Measurements from ENCODE around the gene FSIP2.
A peak's percentile ranks its signal among the peaks of the same experiment; 100 is the strongest.

FSIP2 gene, protein sequence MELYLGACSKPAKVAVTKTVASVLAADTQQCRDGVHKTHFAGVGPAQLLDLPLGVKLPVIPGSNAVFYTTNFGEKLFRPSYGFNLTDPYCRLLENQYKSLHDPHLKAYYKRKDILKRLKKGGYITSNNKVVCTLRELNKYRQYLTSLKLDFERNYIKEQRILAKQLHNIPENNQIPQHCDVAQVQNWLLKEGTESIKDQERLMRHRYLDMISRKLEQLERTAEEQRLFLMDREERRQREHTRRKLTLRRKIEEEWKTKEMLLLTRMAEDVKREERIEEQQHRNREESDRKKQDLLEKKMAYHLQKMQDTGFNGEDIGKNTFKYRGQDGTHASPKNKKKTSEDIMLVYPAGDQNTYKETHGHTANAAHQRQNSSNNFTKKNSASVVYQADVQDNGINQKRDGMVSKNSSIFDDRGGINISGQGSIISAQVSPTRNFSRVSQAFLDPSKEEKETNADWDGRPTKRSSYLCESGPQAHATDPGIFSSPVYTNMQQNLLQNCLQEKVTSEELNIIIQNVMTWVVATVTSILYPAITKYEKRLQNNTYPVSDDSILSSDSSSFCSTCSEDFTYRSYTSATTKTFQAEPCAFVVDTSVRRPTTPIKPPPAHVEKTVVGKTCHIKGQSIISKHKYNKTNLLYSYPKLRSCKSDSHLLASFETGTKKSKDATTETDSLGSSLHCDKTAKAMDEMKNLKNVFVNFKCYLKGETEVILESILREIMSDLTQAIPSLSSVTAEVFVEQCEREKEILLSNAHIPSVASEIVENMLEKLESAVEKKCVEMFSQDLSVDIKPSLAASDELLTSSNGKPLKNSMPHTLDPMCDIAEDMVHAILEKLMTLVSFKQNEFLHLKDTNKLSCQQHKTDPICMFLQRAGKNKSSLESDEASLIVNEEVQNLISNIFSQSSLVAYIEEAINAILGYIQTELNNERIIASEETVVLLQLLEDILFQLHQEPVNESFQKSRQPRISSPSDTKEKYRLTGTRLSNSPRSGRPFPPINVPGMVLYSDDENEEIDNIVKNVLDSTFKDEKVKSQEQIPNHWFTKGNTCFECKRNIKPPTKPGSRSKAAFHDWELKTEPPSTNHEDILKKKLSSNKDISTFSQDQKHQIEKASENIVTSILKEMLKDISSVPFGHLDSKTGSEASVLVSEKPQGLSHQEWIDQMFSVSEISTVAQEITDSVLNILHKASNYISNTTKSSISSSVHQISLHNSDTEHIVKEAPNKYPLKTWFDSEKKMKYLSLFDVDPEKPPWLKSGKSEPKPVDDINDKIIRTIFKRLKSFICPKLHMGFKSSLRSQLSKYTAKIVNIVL (N-terminal part only)

DNA sequence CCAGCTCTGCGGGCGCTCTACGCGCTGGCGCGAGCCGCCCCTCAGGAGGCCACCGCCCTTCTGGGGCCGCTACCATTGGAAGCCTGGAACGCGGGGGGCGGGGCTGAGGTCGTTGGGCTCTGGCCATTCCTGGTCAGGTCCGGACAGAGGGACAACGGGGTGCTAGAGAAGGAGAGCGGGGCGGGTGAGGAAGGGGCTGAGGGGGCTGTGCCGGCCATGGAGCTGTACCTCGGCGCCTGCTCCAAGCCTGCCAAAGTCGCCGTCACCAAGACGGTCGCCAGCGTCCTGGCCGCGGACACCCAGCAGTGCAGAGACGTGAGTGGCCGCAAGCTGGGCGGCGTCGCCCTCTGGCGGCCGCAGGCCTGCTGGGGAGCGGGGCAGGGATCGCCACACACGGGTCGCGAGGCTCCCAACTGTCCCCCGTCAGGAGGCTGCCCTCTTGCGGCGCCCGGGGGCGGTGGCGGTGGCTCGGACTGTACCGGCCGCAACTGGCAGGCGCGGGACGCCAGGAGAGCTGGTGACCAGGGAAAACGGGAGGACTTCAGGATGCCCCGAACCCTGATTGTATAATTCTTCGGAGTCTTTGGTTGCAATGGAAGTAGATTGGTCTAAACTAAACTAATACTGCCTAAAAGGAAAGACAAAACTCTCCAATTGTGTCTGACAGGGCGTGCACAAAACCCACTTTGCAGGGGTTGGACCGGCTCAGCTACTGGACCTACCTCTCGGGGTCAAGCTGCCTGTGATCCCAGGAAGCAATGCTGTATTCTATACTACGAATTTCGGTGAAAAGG lies at the start of gene FSIP2:
TSS of gene FSIP2 (plus strand) at position 126 of the 794 bp plus-strand sequence. CDS start at position 217, 91 bp downstream.
- FAIRE-seq = no peak

DNA sequence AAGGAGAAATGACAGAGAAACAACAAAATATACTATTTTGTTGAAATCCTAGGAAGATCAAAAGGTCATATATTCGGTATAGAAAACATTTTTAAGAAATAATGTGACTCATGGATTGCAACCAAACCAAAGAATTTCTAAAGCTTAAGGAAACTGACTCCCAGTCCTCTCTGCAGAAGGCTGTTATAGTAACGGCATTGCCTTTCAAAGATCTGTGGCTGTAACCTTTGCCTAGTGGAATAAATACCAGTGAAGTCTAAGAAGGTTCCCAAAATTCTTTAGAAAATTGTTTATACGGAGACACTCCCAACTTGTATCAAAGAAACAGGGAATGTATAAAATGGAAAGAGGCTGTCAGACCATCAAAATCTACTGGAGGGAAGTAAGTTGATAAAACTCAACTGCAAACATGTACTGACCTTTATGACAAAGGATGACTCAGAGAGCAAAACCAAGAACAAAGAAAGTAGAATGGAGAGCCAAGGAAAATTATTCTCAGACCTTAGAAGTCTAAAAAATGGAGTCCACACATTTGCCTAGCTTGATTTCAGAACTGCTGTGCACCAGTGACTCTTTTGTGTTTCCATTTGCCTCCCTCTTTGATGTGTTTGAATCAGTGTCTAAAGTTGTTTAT lies 48.6 kb upstream of the FSIP2 start:
- FAIRE-seq = no peak

DNA sequence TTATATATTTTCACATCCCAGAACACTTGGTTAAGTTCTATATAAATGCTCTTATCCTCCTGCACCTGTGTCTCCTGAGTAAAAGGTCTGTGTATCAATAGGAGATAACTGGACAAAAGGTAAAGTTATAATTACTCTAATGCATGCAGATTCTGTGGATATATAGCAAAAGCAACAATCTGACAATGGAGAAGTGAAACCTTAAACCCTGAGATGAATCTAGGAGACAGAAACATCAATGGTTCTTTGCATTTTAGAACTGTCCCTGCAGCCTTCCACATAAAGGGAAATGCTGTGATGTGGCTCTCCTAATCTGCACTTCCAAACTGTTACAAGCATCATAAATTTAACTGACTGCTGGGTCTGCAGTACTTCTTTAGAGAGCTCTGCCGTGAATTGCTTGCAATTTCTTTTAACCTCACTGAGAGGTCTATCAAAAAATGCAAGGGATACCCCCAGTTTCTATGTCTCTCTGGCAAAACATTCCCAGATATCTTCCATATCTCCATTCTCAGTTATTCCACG lies 42.8 kb upstream of the FSIP2 start:
- FAIRE-seq = no peak

DNA sequence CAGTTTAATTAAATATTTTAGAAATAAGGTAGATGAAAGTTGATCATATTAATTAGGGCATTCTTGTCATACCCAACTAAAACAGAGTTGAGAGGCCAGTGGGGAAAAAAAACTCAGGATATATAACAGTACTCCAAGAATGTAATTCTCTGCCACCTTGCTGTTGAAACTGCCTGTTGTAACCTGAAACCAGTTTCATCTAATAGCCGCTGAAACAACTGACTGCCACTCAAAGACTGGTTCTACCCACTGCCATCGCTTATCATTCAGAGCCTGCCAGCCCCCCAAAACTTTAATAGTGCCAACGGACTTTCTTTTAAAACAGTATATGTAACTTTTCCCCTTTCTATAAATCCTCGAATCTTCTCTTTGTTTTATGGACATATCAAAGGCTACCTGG lies 37.7 kb upstream of the FSIP2 start:
- FAIRE-seq = no peak

DNA sequence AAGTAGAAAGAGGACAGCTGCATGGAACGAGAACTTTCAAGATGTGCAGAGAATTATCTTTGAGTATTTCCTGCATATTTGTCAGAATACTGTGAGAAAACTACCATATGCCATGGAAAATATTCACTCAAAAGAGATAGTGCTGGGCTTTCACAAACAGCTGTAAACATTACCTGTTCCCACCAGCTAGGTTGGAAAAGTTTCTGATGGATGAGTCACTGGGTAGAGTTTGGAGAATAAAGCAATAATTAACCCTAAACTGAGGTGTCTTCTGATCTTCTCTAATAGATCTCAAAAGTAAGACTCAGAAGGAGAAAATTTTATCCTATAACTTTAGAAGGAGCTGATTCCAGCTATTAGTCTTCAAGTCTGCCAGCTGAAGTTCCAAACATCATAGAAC lies 3.9 kb upstream of the FSIP2 start:
- no peak for FAIRE-seq

DNA sequence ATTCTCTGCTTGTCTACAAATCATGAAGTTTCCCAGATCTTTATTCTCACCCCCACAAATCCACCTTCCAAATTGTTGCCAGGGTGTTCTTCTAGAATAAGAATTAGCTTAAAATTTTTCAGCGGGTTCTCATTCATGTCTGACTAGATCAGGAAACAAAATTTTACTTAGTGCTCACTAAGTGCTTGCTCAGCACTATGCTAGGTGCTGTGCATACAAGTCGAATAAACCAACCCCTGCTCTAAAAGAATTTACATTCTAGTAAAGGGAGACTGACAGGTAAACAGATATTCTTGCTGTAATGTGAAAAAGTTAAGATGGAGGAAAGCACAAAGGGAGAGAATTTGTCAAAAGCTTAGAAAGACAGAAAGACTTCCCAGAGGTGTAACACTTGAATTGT lies 2.4 kb upstream of the FSIP2 start:
- no peak for FAIRE-seq

DNA sequence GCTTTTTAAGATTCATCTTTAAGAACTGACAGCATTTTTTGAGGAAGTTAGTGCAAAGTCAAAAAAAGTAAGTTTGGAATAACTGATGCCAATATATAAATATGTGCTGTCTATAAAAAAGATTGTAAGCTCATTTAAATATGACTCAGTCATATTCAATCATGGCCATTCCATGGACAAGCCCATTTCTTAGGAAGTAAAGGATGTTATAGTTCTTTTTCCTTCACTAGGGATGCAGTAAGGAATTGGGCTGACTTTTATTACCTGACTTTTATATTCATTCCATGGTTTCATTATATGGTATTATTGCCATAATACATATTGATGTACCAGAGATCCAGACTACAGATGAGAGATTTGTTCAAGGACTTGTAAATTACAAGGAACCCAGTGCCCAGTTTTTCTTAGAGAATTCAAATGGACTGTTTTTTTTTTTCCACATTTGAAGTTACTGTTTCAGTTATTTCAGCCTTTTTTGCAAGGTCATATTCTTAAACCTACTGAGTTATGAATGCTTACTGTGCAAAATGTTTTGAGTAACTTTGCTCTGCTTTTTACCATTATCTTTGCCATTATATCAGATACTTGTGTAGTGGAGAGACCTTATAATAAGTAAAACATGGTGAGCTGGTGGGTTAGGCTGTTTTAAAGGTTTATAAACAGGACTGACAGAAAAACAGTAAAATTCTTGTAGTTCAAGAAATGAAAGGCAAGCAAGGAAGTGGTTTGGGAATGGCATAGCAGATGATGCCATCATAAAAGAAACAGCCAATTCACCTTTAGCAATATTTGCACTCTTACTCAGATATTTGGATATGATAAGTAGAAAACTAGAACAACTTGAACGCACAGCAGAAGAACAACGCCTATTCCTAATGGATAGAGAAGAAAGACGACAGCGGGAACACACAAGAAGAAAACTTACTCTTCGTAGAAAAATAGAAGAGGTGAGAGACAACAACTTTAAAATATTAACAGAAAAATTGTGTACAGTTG lies 7.6 kb downstream of the FSIP2 start:
- FAIRE-seq = no peak

DNA sequence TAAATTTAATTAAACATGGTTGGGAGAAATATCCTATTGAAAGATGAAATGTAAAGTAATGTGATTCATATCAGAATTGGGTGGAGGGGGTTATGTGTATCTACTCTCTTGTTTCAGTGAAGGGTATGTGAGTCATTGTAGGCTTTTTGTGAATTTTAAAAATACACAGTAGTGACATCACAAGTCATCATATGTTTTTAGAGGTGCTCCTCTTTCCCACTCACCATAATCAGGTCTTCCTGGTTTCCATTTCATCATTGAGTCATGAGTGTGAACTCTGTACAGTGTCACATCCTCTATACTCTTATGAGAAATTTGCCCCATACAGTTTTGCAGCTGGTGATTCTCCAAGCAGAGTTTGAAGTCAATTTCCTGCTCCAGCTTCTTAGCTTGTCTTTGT lies 18.8 kb downstream of the FSIP2 start:
- FAIRE-seq = no peak

DNA sequence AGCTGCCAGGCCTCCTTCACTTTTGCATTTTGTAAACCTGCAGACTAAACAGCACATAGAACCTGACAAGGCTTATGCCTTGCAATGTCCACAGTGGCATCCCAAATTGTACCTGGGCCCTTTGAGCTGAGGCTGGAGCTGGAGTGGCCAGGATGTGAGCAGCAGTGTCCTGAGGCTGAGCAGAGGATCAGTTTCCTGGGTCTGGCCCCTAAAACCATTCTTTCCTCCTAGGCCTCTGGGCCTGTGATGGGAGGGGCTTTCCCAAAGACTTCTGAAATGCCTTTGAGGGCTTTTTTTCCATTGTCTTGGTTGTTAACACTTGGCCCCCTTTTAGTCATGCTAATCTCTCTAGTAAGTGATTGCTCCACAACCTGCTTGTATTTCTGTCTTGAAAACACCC lies 32.8 kb downstream of the FSIP2 start:
- no peak for FAIRE-seq

DNA sequence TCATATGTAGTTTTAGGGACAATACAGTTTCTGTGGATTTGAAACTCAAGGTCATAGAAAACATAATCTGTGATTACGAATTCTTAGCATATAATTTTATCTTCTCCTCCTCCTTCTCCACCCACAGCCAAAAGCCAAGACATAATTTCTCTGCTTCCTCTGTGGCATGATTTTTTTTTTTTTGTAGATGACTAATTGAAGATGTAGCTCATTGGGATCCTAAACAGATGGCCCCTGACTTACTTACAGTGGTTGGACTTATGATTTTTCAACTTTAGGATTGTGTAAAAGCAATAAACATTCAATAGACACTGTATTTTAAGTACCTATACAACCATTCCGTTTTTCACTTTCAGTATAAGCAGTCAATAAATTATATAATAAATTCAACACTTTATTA lies 42.3 kb downstream of the FSIP2 start:
- FAIRE-seq = no peak

DNA sequence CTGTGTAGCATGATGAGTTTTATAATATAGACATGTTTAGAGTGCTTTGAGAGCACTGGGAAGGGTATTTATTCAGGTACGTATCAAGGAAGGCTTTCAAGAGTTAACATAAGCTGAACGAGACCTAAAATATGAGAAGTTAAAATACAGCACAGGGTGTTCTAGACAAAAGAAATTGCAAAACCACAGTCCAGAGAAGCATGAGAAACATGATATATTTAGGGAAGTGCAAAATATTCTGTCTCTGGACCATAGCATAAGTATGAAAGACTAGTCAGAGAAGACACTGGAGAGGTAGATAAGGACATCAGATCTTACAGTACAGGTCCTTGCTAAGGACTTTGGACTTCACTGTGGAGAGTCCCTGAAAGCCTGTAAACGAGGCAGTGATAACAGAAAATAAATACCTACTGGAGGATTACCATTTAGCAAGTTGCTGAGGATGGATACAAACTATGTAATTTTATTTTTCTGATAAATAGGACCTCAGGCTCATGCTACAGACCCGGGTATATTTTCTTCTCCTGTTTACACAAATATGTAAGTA lies 43.7 kb downstream of the FSIP2 start:
- FAIRE-seq = no peak

DNA sequence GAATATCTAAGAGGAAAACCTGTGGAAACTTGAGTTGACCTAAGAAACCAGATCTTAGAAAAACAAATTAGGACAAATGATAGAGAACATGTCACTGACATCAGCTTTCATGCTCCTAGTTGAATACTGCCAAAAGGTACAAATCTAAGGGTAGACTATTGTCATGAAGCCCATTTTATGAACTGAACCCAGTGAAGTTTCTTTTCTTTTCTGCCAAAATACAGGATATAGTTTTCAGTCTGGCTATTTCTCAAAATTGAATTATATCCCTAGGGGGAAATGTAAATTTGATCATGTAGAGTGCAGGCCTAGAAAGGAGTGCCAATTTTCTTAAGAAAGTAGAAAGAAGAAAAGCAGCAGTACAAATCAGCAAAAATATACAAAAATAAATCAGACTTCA lies 46.6 kb downstream of the FSIP2 start:
- FAIRE-seq = no peak

DNA sequence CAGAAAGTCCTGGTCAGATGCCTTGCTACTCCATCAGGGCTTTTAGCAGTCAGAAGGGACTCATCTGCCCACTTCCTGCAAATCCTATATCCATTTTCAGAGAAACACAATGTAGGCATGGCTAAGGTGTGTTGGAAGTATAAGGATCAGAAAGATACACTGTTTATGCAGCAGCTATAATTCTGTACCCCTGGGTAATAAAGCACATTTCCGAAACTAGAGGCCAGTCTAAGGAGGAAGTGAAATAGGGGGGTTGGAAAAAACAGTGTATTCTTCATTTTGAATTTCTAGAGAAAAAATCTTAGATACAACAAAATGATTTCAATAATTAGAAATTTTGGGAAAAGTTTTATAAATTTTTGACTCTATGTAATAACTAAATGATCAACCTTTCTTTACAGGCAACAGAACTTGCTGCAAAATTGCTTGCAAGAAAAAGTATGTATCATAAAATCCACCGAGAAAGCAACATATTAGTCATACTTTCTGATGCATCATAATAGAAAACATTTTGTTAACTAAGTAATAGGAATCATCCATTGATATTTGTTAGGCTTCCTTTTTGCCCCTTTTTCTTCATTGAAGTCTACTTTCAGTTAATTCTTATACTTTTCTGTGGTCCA lies 47.4 kb downstream of the FSIP2 start:
- FAIRE-seq = no peak

DNA sequence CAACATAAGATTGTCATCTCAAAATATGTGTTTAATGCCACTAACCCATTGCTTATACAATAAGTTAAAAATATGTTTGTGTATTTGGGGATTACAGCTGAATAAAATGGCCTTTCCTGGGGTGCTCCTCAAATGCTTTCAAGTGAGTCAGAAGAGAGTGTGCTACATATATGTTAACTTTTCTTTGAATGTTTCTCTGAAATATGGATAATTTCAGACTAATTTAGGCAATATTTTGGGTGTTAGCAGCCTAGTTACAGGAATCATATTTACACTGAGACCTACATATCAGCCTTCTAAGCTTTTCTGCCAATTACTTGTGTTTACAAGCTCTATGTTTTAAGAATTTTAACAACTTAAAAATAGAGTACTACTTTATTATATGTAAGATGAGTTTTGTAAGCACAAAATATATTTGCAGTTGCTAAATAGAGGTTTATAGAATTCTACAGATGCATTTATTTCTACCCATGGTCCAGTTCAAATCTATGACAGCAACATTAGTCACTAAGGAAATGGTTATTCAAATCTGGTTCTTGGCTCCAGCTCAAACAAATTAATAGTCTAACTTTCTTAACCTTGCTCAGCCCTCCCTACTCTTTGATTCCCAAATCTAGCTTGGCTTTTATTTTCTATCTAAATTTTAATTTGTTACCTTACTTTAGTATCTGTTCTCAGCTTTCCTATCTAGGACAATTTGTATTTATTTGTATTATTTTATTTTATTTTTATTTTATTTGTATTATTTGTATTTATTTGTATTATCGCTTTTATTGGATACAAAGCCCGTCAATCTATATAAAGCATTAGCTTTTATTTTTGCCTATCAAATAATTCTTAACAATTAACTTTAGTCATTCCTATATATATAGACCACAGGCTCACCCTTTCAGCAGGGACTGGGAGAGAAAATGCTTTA lies 48.9 kb downstream of the FSIP2 start:
- peak; percentile 92 for FAIRE-seq

DNA sequence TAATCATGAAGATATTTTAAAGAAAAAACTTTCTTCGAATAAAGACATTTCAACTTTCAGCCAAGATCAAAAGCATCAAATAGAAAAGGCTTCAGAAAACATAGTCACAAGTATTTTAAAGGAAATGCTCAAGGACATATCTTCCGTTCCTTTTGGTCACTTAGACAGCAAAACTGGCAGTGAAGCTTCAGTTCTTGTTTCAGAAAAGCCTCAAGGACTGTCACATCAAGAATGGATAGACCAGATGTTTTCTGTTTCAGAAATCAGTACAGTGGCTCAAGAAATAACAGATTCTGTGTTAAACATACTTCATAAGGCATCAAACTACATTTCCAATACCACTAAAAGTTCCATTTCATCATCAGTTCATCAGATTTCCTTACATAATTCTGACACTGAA lies 51.8 kb downstream of the FSIP2 start:
- no peak for FAIRE-seq

DNA sequence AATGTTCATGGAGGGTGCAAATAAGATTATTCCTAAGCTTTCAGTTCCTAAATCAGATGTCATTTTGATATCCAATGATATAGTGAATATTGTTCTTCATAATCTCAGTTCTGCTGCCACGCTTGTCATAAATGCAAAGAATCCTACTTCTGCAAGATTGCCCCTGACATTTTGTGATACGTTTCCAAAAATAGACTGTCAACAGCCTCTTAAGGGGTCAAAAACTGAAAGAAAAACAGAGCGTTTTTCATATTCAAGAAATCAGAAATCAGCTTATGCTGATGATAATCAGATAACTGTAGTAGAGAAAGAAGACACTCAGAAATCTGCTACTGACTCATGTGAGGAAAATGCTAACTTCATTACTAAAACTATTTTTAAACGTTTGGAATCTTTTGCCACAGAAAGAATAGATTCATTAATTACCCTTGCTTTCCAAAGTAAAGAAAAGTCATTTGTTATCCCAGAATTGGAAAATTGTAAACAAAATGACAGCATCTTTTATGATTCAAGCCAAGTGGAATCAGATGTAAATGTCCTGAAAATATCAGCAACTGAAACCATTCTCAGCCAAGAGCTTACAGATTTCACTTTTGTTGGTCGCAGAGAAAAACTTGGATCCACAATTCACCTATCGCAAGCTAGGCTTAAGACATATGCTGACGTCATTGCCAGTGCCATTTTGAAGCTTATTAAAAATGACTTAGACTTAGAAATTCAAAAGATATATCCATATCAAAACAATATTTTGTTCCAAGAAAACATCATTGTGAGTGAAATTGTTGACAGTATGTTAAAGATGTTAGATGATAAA lies 55.1 kb downstream of the FSIP2 start:
- FAIRE-seq = no peak

DNA sequence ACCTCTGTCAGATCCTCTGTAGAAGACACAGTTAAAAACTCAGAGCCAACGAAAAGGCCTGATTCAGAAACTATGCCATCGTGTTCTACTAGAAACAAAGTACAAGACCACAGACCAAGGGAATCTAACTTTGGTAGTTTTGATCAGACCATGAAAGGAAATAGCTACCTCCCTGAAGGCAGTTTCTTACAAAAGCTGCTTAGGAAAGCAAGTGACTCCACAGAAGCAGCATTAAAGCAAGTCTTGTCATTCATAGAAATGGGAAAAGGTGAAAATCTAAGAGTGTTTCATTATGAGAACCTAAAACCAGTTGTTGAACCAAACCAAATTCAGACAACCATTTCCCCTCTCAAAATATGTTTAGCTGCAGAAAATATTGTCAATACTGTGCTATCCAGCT lies 58.2 kb downstream of the FSIP2 start:
- no peak for FAIRE-seq

Measured in endometrium (tissue), 2 donors.